Brain pericyte (primary cell): ENCODE measurements around the gene FRMD4A.
"Not testable (repeated sequence)": the region's sequence is repeated elsewhere in the genome, so short reads cannot be mapped to it uniquely, and the experiment has no call there.

Experiments
- DNase-seq: peaks from one replicate; pipeline ENCODE4 v3.0.0-alpha.2; 2012; ENCODE audit warnings: low read depth, low spot score

FRMD4A gene

DNA sequence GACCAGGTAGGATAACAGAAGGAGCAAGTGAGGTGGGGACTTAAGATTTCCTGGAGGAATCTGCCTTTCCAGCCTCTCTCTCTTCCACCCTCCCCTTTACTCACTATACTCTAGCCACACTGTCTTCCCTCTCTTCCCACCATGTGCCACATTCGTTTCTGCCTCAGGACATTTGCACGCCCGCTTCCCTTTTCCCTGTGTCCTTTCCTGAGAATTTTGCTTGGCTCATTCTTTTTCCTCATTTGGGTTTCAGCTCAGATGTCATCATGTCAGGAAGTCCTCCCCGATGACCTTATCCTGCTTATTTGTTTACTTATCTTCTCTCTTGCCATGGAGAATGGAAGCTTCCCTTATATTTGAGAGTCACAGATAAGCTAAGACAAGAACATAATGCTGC lies 380.2 kb downstream of the FRMD4A start:
- DNase-seq, result no peak

DNA sequence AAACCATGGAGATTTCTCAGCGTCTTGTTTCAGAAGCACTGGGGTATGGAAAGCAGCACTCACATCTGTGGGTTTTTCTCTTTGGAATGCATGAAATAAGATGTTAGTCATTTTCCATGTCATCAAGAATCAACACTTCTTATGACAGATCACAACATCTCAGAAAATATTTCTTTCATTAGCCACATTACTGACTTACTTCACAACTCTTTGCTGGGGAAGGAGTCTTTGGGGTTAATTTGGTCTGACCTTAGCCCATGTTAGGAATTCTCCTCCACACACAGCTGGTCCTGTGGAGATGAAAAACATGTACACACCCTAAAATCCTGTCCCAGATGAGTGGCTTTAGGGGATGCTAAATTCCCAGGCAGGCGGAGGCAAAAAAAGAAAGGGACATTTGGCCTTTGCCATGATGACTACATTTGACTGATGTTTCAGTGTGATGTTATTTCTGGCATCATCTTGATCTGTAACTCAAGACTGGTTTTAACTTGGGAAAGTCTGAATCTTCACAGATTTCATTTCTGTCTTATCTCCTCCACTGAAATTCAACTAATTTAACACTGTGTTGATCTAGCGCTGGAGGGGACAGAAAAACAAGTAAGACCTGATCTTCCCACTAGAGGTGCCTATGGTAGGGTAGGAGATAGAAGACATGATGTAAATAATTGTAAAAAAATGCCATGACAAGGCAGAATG lies 380.7 kb downstream of the FRMD4A start:
- no peak for DNase-seq

DNA sequence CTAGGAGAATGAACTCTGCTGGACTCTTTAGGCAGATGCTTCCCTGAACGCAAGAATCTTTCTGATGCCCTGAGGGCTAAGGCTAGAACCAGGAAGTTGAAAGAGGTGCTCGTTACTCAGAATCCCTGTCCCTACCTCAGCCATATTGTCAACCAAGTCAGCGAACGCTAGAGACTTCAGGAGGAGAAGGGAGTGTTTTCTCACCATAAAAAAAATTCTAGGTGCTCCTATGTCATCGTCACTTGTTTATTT lies 384.6 kb downstream of the FRMD4A start:
- no peak for DNase-seq

- DNase-seq, result no peak
Measured at GRCh38 chr10:13945390-13946208, 385.1 kb downstream of the FRMD4A start.

- DNase-seq, result no peak
Measured at GRCh38 chr10:13944823-13945222, 385.9 kb downstream of the FRMD4A start.

- DNase-seq, result no peak
Measured at GRCh38 chr10:13943735-13944398, 386.9 kb downstream of the FRMD4A start.

- no peak for DNase-seq
Measured at GRCh38 chr10:13942035-13942434, 388.7 kb downstream of the FRMD4A start.

GRCh38 chr10:13939391-13939790 lies 391.3 kb downstream of the FRMD4A start:
- no peak for DNase-seq

DNA sequence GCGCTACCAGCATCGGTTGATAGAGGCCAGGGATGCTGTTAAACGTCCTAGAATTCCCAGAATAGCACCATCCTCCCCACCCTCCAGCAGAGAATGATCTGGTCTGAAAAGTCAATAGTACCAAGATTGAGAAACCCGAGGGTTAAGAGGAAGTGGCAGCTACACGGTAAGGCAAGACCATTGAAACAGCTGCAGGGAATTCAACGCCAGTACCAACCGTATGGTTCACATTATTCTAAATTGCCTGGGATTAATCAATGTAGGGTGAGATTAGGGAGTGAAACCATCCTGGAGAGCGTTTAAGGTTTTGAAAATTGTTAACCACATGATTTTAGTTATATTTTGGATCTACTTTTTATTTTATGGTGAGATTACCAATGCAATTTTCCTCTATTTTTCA lies 391.8 kb downstream of the FRMD4A start:
- DNase-seq, result no peak

DNA sequence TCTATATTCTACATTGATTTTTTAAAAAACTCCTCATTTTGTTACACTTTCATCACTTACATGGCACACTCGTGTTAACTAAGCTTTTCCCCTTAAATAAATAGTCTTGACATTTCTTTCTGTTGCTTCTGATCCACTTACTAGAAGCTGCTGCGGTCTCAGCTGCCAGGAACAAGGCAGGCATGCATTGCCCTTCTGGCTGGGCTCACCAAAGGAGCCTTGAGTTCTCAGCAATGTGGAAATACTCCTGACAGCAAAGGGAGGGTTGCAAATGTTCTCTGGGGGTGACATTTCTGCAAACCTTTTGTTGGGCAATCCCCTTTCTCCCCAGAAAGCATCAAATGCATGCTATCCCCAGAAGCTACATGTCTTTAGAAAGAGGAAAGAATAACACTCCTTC lies 393.9 kb downstream of the FRMD4A start:
- no peak for DNase-seq

DNA sequence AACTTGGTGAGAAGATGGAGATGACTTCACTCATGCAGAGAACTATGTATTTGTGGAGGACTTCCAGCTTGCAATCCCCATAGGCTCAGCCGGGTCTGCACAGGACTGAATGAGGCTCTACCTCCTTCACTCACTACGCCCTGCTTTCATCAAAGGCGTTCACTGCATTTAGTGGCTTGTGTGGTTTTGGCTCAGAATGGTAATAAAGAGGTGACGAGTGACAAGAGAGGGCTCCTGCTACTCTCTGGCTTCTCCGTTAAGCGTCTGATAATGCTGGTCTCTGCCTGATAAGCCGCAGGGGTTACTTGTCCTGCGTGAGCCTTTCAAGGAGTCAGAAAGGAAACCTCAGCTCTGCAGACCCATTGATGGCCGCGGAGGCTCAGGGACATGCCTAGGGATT lies 400.6 kb downstream of the FRMD4A start:
- no peak for DNase-seq

DNA sequence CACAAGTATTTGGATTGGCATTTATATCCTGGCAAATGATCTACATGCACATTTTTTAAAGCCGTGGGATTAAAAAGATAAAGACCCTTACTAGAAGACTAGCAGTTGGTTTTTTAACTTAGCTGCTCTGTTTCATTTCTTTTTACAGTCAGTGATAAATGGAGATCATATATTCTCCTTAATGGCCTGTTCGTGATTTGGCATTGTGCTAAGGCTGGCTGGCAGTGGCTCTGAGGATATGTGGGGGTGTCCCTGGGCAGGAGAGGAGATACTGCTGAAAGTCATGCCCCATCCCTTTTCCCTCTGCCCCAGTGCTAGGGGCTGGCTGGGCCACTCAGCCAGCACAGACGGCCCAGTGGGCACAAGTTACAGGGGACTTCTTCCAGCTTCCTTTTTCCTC lies 402.3 kb downstream of the FRMD4A start:
- no peak for DNase-seq

GRCh38 chr10:13925971-13926780 lies 404.5 kb downstream of the FRMD4A start:
- DNase-seq, result no peak

GRCh38 chr10:13924040-13924725 lies 406.5 kb downstream of the FRMD4A start:
- DNase-seq, result no peak

- DNase-seq, result no peak
Measured at GRCh38 chr10:13922586-13922985, 408.1 kb downstream of the FRMD4A start.

DNA sequence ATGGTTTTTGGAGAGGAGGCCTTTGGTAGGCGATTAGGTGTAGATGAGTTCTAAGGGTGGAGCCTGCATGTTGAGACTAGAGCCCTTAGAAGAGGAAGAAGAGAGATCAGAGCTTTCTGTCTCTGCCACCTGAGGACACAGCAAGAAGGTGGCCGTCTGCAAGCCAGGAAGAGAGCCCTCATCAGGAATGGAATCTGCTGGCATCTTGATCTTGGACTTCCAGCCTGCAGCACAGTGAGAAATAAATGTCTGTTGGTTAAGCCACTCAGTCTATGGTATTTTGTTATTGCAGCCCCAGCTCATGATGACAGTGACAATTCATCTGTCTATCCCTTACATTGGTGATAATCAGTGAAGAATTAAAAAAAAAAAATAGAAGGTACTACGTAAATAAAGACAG lies 408.8 kb downstream of the FRMD4A start:
- DNase-seq, result no peak

GRCh38 chr10:13921131-13921530 lies 409.6 kb downstream of the FRMD4A start:
- DNase-seq, result not testable (repeated sequence)

GRCh38 chr10:13920465-13920864 lies 410.3 kb downstream of the FRMD4A start:
- DNase-seq, result no peak

GRCh38 chr10:13920031-13920430 lies 410.7 kb downstream of the FRMD4A start:
- DNase-seq, result no peak

GRCh38 chr10:13917791-13918190 lies 412.9 kb downstream of the FRMD4A start:
- DNase-seq, result no peak

GRCh38 chr10:13916384-13916947 lies 414.3 kb downstream of the FRMD4A start:
- DNase-seq, result no peak
